ENCODE data around the gene ABRACL. TPM values are rescaled to one million over a fixed set of nuclear protein-coding genes. Genes with fewer than 3 reads are reported as not detected.

ABRACL gene
- total RNA-seq, 1 experiment from 2014 or later = 117 TPM

GRCh38 chr6:139008117-139008516 is 20.4 kb upstream of the ABRACL start (continued):
- TF ChIP-seq STAT6 (CRISPR knock-in tag; conservative IDR thresholded peaks at IDR 0.05; ENCODE audit: low read depth) = no peak
- no peak for TF ChIP-seq NFATC4 (CRISPR knock-in tag; IDR thresholded peaks at IDR 0.05)
- no peak for TF ChIP-seq GABPB1 (CRISPR knock-in tag; IDR thresholded peaks at IDR 0.05)
- no peak for TF ChIP-seq TEAD1 (CRISPR knock-in tag; IDR thresholded peaks at IDR 0.05)
- TF ChIP-seq ZNF396 (CRISPR knock-in tag; IDR thresholded peaks at IDR 0.05; ENCODE audit: borderline replicate concordance) = no peak
- TF ChIP-seq ZNF281 (CRISPR knock-in tag; IDR thresholded peaks at IDR 0.05) = no peak
- TF ChIP-seq ZBTB43 (CRISPR knock-in tag; IDR thresholded peaks at IDR 0.05) = no peak
- no peak for TF ChIP-seq CBFB (CRISPR knock-in tag; IDR thresholded peaks at IDR 0.05; ENCODE audit: low read depth)

- no peak overlapping the region for H3K4me3 Mint-ChIP-seq
- no peak for TF ChIP-seq NFE2L1 (CRISPR knock-in tag; IDR thresholded peaks at IDR 0.05)
- H3K9me3 Mint-ChIP-seq = no peaks in the 10 kb centered on the region
- DNase-seq (ENCODE audit: low spot score) (no peak), ATAC-seq (peak; percentile 88)
- H3K27ac Mint-ChIP-seq = no peak overlapping the region; the same call in 1 of the 2 replicates
- ChIA-PET POLR2A (interaction anchor here (0.7 to 1.4 kb wide), 2 partner anchors 42 to 56 kb away, joined by 3 to 4 read pairs; no protein-coding TSS in a partner anchor), CTCF (no interaction called here)
- H3K27me3 Mint-ChIP-seq (ENCODE audit: low read depth) = peaks cover 6% of the 10 kb centered on the region; the same call in 1 of the 2 replicates
- H3K4me1 Mint-ChIP-seq = peaks cover 29% of the 10 kb centered on the region
- H3K36me3 Mint-ChIP-seq = no peaks in the 10 kb centered on the region
Measured at GRCh38 chr6:139010674-139011073, 17.9 kb upstream of the ABRACL start.

GRCh38 chr6:139011980-139012379 is 16.6 kb upstream of the ABRACL start:
- H3K4me1 Mint-ChIP-seq = peaks cover 36% of the 10 kb centered on the region
- ATAC-seq (no peak), DNase-seq (ENCODE audit: low spot score) (no peak)
- no peaks in the 10 kb centered on the region for H3K36me3 Mint-ChIP-seq
- no peak overlapping the region for H3K4me3 Mint-ChIP-seq
- ChIA-PET CTCF (no interaction called here), POLR2A (no interaction called here)
- H3K27ac Mint-ChIP-seq = no peak overlapping the region
- H3K9me3 Mint-ChIP-seq = no peaks in the 10 kb centered on the region
- peaks cover 6% of the 10 kb centered on the region; the same call in 1 of the 2 replicates for H3K27me3 Mint-ChIP-seq (ENCODE audit: low read depth)
- no peak for TF ChIP-seq USF1 (CRISPR knock-in tag; IDR thresholded peaks at IDR 0.05)
- TF ChIP-seq E2F1 (CRISPR knock-in tag; IDR thresholded peaks at IDR 0.05) = no peak
- no peak for TF ChIP-seq SMAD4 (CRISPR knock-in tag; IDR thresholded peaks at IDR 0.05)
- TF ChIP-seq PRRX2 (CRISPR knock-in tag; IDR thresholded peaks at IDR 0.05) = no peak
- no peak for TF ChIP-seq ZNF138 (CRISPR knock-in tag; conservative IDR thresholded peaks at IDR 0.05)
- no peak for TF ChIP-seq IRF2 (CRISPR knock-in tag; IDR thresholded peaks at IDR 0.05; ENCODE audit: borderline replicate concordance, low read depth)
- TF ChIP-seq ZNF416 (CRISPR knock-in tag; IDR thresholded peaks at IDR 0.05) = no peak
- TF ChIP-seq HMGA2 (CRISPR knock-in tag; IDR thresholded peaks at IDR 0.05) = no peak
- TF ChIP-seq TEAD1 (CRISPR knock-in tag; IDR thresholded peaks at IDR 0.05) = no peak
- TF ChIP-seq ZNF317 (CRISPR knock-in tag; IDR thresholded peaks at IDR 0.05; ENCODE audit: borderline replicate concordance, low read depth) = no peak
- TF ChIP-seq ELF4 (CRISPR knock-in tag; IDR thresholded peaks at IDR 0.05; ENCODE audit: low read depth) = no peak
- TF ChIP-seq HMGXB4 (CRISPR knock-in tag; IDR thresholded peaks at IDR 0.05) = no peak
- TF ChIP-seq ZBTB43 (CRISPR knock-in tag; IDR thresholded peaks at IDR 0.05) = no peak

Measured in WTC11 (cell line).